IMR-90 (cell line): ENCODE measurements around the gene WDR62. TPM values are rescaled to one million over a fixed set of nuclear protein-coding genes. Genes with fewer than 3 reads are reported as not detected.

Experiments
- ATAC-seq: fragments of 200-7000 bp; cut with Tn5 transposase; 2 replicates; pipeline ENCODE4 v1.9.1; 2020; ENCODE audit warnings: low read depth, mild to moderate bottlenecking, moderate library complexity
- BruUV-seq: library from RNA; stranded (reverse); fragments of 400-500 nt; replicated peaks from 2 replicates; lab custom pipeline; 2021; lab: Mats Ljungman, UMichigan
- CTCF ChIA-PET: fragments of 300-600 bp; formaldehyde crosslinking; extraction: SDS; loops from one replicate; lab custom pipeline; 2021; ENCODE audit warnings: antibody characterized with exemption; lab: Yijun Ruan, JAX
- POLR2A ChIA-PET: fragments of 300-600 bp; sonication (Branson Sonifier 250); formaldehyde crosslinking; loops from one replicate; lab custom pipeline; 2022; ENCODE audit warnings: antibody characterized with exemption; ENCODE audit not compliant: unreplicated experiment; lab: Charles Lee
- DNase-seq: peaks from one replicate; pipeline ENCODE4 v3.0.0; 2013
- H2AFZ ChIP-seq: replicated peaks from 2 replicates; pipeline ENCODE3; 2013; ENCODE audit warnings: low read length, mild to moderate bottlenecking; ENCODE audit not compliant: poor library complexity
- H2AK5ac ChIP-seq: 2 replicates; pipeline ENCODE4 v1.6.1; 2013; ENCODE audit warnings: low read depth, low read length, inconsistent platforms
- H2AK9ac ChIP-seq: replicated peaks from 2 replicates; pipeline ENCODE3; 2013; ENCODE audit warnings: mild to moderate bottlenecking, low read depth, low read length, moderate library complexity; ENCODE audit not compliant: poor library complexity
- H2BK120ac ChIP-seq: 2 replicates; pipeline ENCODE4 v1.6.1; 2013; ENCODE audit warnings: low read depth, low read length, inconsistent platforms
- H2BK15ac ChIP-seq: 3 replicates; pipeline ENCODE4 v1.6.1; 2013; ENCODE audit warnings: low read depth, low read length, inconsistent platforms
- H2BK20ac ChIP-seq: 2 replicates; pipeline ENCODE4 v1.6.1; 2013; ENCODE audit warnings: low read depth, mild to moderate bottlenecking, inconsistent platforms, low read length, moderate library complexity
- H2BK5ac ChIP-seq: 2 replicates; pipeline ENCODE4 v1.6.1; 2013; ENCODE audit warnings: mild to moderate bottlenecking, low read depth, low read length, inconsistent platforms; ENCODE audit not compliant: poor library complexity, severe bottlenecking
- H3K14ac ChIP-seq: replicated peaks from 2 replicates; pipeline ENCODE4 v1.6.1; 2013; ENCODE audit warnings: low read depth, low read length, inconsistent platforms
- H3K18ac ChIP-seq: 2 replicates; pipeline ENCODE4 v1.6.1; 2013; ENCODE audit warnings: low read depth, low read length, control low read depth
- H3K23ac ChIP-seq: 2 replicates; pipeline ENCODE4 v1.6.1; 2013; ENCODE audit warnings: low read depth, low read length, inconsistent platforms
- H3K27ac ChIP-seq: 2 replicates; pipeline ENCODE4 v1.5.1; 2013; ENCODE audit warnings: mild to moderate bottlenecking, control low read depth, low read length; ENCODE audit not compliant: insufficient read depth
- H3K27me3 ChIP-seq: 2 replicates; pipeline ENCODE4 v1.6.1; 2013; ENCODE audit warnings: low read length; ENCODE audit not compliant: control insufficient read depth, insufficient read depth
- H3K36me3 ChIP-seq: 2 replicates; pipeline ENCODE4 v1.6.1; 2013; ENCODE audit warnings: low read length, mixed read lengths; ENCODE audit not compliant: control insufficient read depth, insufficient read depth
- H3K4ac ChIP-seq: 2 replicates; pipeline ENCODE4 v1.6.1; 2013; ENCODE audit warnings: low read depth, low read length, inconsistent platforms
- H3K4me1 ChIP-seq: 2 replicates; pipeline ENCODE4 v1.6.1; 2013; ENCODE audit warnings: low read length, mixed read lengths; ENCODE audit not compliant: control insufficient read depth, insufficient read depth
- H3K4me2 ChIP-seq: 2 replicates; pipeline ENCODE4 v1.6.1; 2013; ENCODE audit warnings: low read depth, mild to moderate bottlenecking, control low read depth, low read length, moderate library complexity
- H3K4me3 ChIP-seq: 2 replicates; pipeline ENCODE4 v1.5.1; 2013; ENCODE audit warnings: low read depth, mild to moderate bottlenecking, control low read depth, low read length, moderate library complexity; ENCODE audit not compliant: insufficient read depth
- H3K56ac ChIP-seq: 2 replicates; pipeline ENCODE4 v1.6.1; 2013; ENCODE audit warnings: low read length, inconsistent platforms; ENCODE audit not compliant: insufficient read depth; ENCODE audit errors: extremely low read depth
- H3K79me1 ChIP-seq, 2 experiments: 2 replicates each; pipeline ENCODE4 v1.6.1; 2013; ENCODE audit warnings: low read length in 2 of 2, inconsistent platforms in 1 of 2, low read depth in 1 of 2
- H3K9ac ChIP-seq: 2 replicates; pipeline ENCODE4 v1.6.1; 2013; ENCODE audit warnings: low read depth, low read length, control low read depth
- H3K9me1 ChIP-seq: 2 replicates; pipeline ENCODE4 v1.6.1; 2013; ENCODE audit warnings: low read length, inconsistent platforms; ENCODE audit not compliant: insufficient read depth
- H3K9me3 ChIP-seq: 2 replicates; pipeline ENCODE4 v1.6.1; 2013; ENCODE audit warnings: low read length; ENCODE audit not compliant: control insufficient read depth, insufficient read depth
- H4K20me1 ChIP-seq: 2 replicates; pipeline ENCODE4 v1.6.1; 2013; ENCODE audit warnings: low read length, inconsistent platforms; ENCODE audit not compliant: insufficient read depth
- H4K5ac ChIP-seq: 2 replicates; pipeline ENCODE4 v1.6.1; 2013; ENCODE audit warnings: mild to moderate bottlenecking, low read depth, low read length, control low read depth
- H4K8ac ChIP-seq, 2 experiments: 2 replicates each; pipeline ENCODE4 v1.6.1; 2013; ENCODE audit warnings: low read depth in 2 of 2, low read length in 2 of 2, control low read depth in 1 of 2, inconsistent platforms in 1 of 2
- H4K91ac ChIP-seq: 2 replicates; pipeline ENCODE4 v1.6.1; 2013; ENCODE audit warnings: low read depth, low read length, inconsistent platforms; ENCODE audit not compliant: insufficient read depth
- BHLHE40 ChIP-seq: fragments of 150-350 bp; IDR thresholded peaks from 2 replicates; pipeline ENCODE4 v1.6.1; 2016; ENCODE audit warnings: mild to moderate bottlenecking, low read depth, low read length
- CEBPB ChIP-seq: IDR thresholded peaks from 2 replicates; pipeline ENCODE4 v1.6.1; 2012; ENCODE audit warnings: low read depth, low read length, improper control_type of control experiment
- CHD1 ChIP-seq: IDR thresholded peaks from 2 replicates; pipeline ENCODE4 v1.6.1; 2012; ENCODE audit warnings: low read depth, low read length, improper control_type of control experiment
- CTCF ChIP-seq: conservative IDR thresholded peaks from 2 replicates; pipeline ENCODE4 v1.5.1; 2012; ENCODE audit warnings: mild to moderate bottlenecking, low read depth, low read length, improper control_type of control experiment
- FOS ChIP-seq: fragments of 150-350 bp; IDR thresholded peaks from 2 replicates; pipeline ENCODE4 v1.6.1; 2016; ENCODE audit warnings: low read depth, low read length
- MAFK ChIP-seq: IDR thresholded peaks from 2 replicates; pipeline ENCODE4 v1.6.1; 2012; ENCODE audit warnings: low read depth, low read length, improper control_type of control experiment
- MAZ ChIP-seq: IDR thresholded peaks from 2 replicates; pipeline ENCODE4 v1.6.1; 2012; ENCODE audit warnings: low read depth, mild to moderate bottlenecking, low read length, improper control_type of control experiment, moderate library complexity, borderline replicate concordance
- MXI1 ChIP-seq: IDR thresholded peaks from 2 replicates; pipeline ENCODE4 v1.6.1; 2012; ENCODE audit warnings: low read depth, mild to moderate bottlenecking, low read length, moderate library complexity, borderline replicate concordance
- NFE2L2 ChIP-seq: fragments of 150-350 bp; IDR thresholded peaks from 2 replicates; pipeline ENCODE4 v1.6.1; 2016; ENCODE audit warnings: low read depth, mild to moderate bottlenecking, low read length
- POLR2A ChIP-seq: IDR thresholded peaks from 2 replicates; pipeline ENCODE4 v1.6.1; 2012; ENCODE audit warnings: mild to moderate bottlenecking, low read depth, low read length
- RAD21 ChIP-seq: IDR thresholded peaks from 2 replicates; pipeline ENCODE4 v1.6.1; 2012; ENCODE audit warnings: low read length, improper control_type of control experiment
- RCOR1 ChIP-seq: IDR thresholded peaks from 2 replicates; pipeline ENCODE4 v1.6.1; 2012; ENCODE audit warnings: mild to moderate bottlenecking, low read length, improper control_type of control experiment; ENCODE audit not compliant: insufficient replicate concordance
- RFX5 ChIP-seq: IDR thresholded peaks from 2 replicates; pipeline ENCODE4 v1.8.0; 2012; ENCODE audit warnings: low read depth, mild to moderate bottlenecking, low read length, moderate library complexity
- SMC3 ChIP-seq: fragments of 150-350 bp; IDR thresholded peaks from 2 replicates; pipeline ENCODE4 v1.6.1; 2016; ENCODE audit warnings: low read depth, mild to moderate bottlenecking, antibody characterized with exemption, low read length, moderate library complexity
- USF2 ChIP-seq: fragments of 150-350 bp; IDR thresholded peaks from 2 replicates; pipeline ENCODE4 v1.6.1; 2017; ENCODE audit warnings: mild to moderate bottlenecking, antibody characterized with exemption, low read length, low read depth
- whole genome bisulfite sequencing, 2 experiments: methylation state at CpG; one replicate each; pipeline versions ENCODE4 v1.1.5 to v1.1.7; 2013; ENCODE audit warnings: missing lambda C conversion rate in 2 of 2; ENCODE audit not compliant: insufficient read length in 1 of 2; ENCODE audit errors: extremely low coverage in 2 of 2; 5-methylcytosine and 5-hydroxymethylcytosine counted together
- dilution Hi-C: fragments of 300-500 bp; cut with HindIII; formaldehyde crosslinking; loops from one replicate; pipeline ENCODE4 v1.14.3; 2018; ENCODE audit warnings: low sequenced_read_pairs; ENCODE audit not compliant: unreplicated experiment
- in situ Hi-C: fragments of 300-500 bp; cut with MboI; formaldehyde crosslinking; loops from 3 replicates; pipeline ENCODE4 v1.14.3; 2019; ENCODE audit warnings: low sequenced_read_pairs, inconsistent platforms, mixed read lengths
- intact Hi-C: fragments of 100-400 bp; cut with micrococcal nuclease; formaldehyde crosslinking; loops from 2 replicates; pipeline ENCODE4 v1.10.0; 2022
- polyA plus RNA-seq, 3 experiments: library from polyadenylated mRNA; depleted of rRNA; stranded (reverse); fragments of >200 nt; gene quantifications; 2 replicates each; pipeline ENCODE4 v1.2.3, GENCODE V29; 2012; ENCODE audit warnings: low replicate concordance in 1 of 3
- total RNA-seq: library from RNA; depleted of rRNA; stranded (reverse); fragments of >200 nt; gene quantifications from 2 replicates; pipeline ENCODE4 v1.2.3, GENCODE V29; 2012
- TF ChIP-seq, protein P1 (sequence below): fragments of 150-350 bp; IDR thresholded peaks from 2 replicates; pipeline ENCODE4 v1.6.1; 2016; ENCODE audit warnings: low read depth, mild to moderate bottlenecking, low read length, moderate library complexity, borderline replicate concordance

WDR62 gene
- total and polyA plus RNA-seq, 2 of the 4 experiments (the other 2 are of a cell fraction), result 4.5 to 7.0 TPM

DNA sequence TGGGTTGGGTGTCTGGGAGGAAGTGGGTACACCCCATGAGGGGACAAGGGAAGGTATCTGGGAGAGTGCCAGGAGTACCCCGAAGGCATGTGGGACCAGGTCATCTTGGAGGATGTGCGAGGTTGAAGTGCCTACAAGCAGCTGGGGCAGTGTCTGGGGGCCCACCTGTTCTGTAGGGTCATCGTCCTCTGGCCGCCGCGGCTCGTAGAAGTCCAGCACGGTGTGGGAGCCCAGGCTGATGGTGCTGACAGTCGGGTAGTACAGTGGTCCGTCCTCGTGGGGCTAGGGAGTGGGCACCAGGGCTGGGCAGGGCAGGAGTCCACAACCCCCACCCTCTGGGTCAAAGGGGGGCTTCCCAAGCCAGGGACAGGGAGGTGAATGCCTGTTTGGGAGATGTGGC lies 44.3 kb upstream of the WDR62 start:
- DNase-seq (no peak), ATAC-seq (no peak)
- POLR2A ChIA-PET, result no interaction called here
- in situ Hi-C loops, result no loop called here
- H3K4ac ChIP-seq, result no peak overlapping the region
- H3K9me3 ChIP-seq, result no peaks in the 10 kb centered on the region
- no peak overlapping the region for H3K23ac ChIP-seq
- dilution Hi-C loops, result no loop called here
- peaks cover 6% of the 10 kb centered on the region for H3K9me1 ChIP-seq
- no peak overlapping the region for H4K5ac ChIP-seq
- H3K27ac ChIP-seq, result no peak overlapping the region
- H2AK9ac ChIP-seq, result no peak overlapping the region
- no peak overlapping the region for H2BK120ac ChIP-seq
- CTCF ChIA-PET, result no interaction called here
- H2BK20ac ChIP-seq, result no peak overlapping the region
- no peak overlapping the region for H3K9ac ChIP-seq
- H3K14ac ChIP-seq, result no peak overlapping the region
- H4K91ac ChIP-seq, result no peak overlapping the region
- H2AFZ ChIP-seq, result no peak overlapping the region
- no peak overlapping the region for H2BK5ac ChIP-seq
- H3K4me3 ChIP-seq, result no peak overlapping the region
- no peak overlapping the region for H2AK5ac ChIP-seq
- H3K4me1 ChIP-seq, result peaks cover 7% of the 10 kb centered on the region; the same call in 1 of the 2 replicates
- WGBS, 2 experiments, result 100% methylated on average over 3 of the region's 11 CpGs; no CpG with 5 or more reads in 1 of the 2 experiments
- H3K18ac ChIP-seq, result no peak overlapping the region
- H4K8ac ChIP-seq, result no peak overlapping the region
- intact Hi-C loops, result no loop called here
- H3K27me3 ChIP-seq, result no peaks in the 10 kb centered on the region
- H3K4me2 ChIP-seq, result no peak overlapping the region
- no peak for TF ChIP-seq FOS
- TF ChIP-seq CTCF, result no peak
- no peak for TF ChIP-seq POLR2A
- no peak for TF ChIP-seq MAZ
- no peak for TF ChIP-seq CHD1
- TF ChIP-seq MXI1, result no peak
- TF ChIP-seq MAFK, result no peak
- TF ChIP-seq NFE2L2, result no peak
- no peak for TF ChIP-seq BHLHE40
- TF ChIP-seq RAD21, result no peak
- no peak for TF ChIP-seq RCOR1
- TF ChIP-seq, protein P1, sequence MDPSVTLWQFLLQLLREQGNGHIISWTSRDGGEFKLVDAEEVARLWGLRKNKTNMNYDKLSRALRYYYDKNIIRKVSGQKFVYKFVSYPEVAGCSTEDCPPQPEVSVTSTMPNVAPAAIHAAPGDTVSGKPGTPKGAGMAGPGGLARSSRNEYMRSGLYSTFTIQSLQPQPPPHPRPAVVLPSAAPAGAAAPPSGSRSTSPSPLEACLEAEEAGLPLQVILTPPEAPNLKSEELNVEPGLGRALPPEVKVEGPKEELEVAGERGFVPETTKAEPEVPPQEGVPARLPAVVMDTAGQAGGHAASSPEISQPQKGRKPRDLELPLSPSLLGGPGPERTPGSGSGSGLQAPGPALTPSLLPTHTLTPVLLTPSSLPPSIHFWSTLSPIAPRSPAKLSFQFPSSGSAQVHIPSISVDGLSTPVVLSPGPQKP, result no peak
- no peak for TF ChIP-seq SMC3
- TF ChIP-seq CEBPB, result no peak
- TF ChIP-seq RFX5, result no peak
- TF ChIP-seq USF2, result no peak
- H3K36me3 ChIP-seq, result no peaks in the 10 kb centered on the region
- BruUV-seq, result no TSS peak
- peaks cover 7 to 14% of the 10 kb centered on the region in 2 experiments; a peak in 3 of 4 replicates for H3K79me1 ChIP-seq
- H2BK15ac ChIP-seq, result no peak overlapping the region
- H3K56ac ChIP-seq, result no peak overlapping the region
- no peaks in the 10 kb centered on the region for H4K20me1 ChIP-seq
